Endothelial cell (in vitro differentiated cells): ENCODE data around the gene SLCO3A1. TPM values are rescaled to one million over a fixed set of nuclear protein-coding genes. Genes with fewer than 3 reads are reported as not detected.

Source experiments
- DNase-seq: peaks from one replicate; pipeline ENCODE4 v3.0.0; 2021; ENCODE audit warnings: low spot score
- H3K27ac Mint-ChIP-seq: one replicate; pipeline ENCODE4 v1.8.0; 2021; ENCODE audit warnings: mixed read lengths, inconsistent platforms; ENCODE audit not compliant: unreplicated experiment
- H3K27me3 Mint-ChIP-seq: one replicate; pipeline ENCODE4 v1.8.0; 2021; ENCODE audit warnings: mild to moderate bottlenecking, moderate library complexity, mixed read lengths, inconsistent platforms; ENCODE audit not compliant: unreplicated experiment
- H3K36me3 Mint-ChIP-seq: one replicate; pipeline ENCODE4 v1.8.0; 2021; ENCODE audit warnings: mild to moderate bottlenecking, low read depth, mixed read lengths, inconsistent platforms; ENCODE audit not compliant: unreplicated experiment
- H3K4me1 Mint-ChIP-seq: one replicate; pipeline ENCODE4 v1.8.0; 2021; ENCODE audit warnings: mild to moderate bottlenecking, mixed read lengths, inconsistent platforms; ENCODE audit not compliant: unreplicated experiment
- H3K4me3 Mint-ChIP-seq: one replicate; pipeline ENCODE4 v1.8.0; 2021; ENCODE audit warnings: mild to moderate bottlenecking, mixed read lengths, inconsistent platforms; ENCODE audit not compliant: unreplicated experiment
- H3K9me3 Mint-ChIP-seq: one replicate; pipeline ENCODE4 v1.8.0; 2021; ENCODE audit warnings: mixed read lengths, inconsistent platforms; ENCODE audit not compliant: unreplicated experiment
- CTCF ChIP-seq: fragments of 200-600 bp; sonication (generic); IDR thresholded peaks from one replicate; pipeline ENCODE4 v1.5.0; 2021; ENCODE audit warnings: antibody characterized with exemption; ENCODE audit not compliant: unreplicated experiment
- total RNA-seq: library from RNA; stranded (reverse); fragmentation: NEBNext Ultra II Directional; extraction: Animal tissue kit (Norgen Biotek cat#: 25700); gene quantifications from one replicate; pipeline ENCODE4 v1.2.1, GENCODE V29; 2021; ENCODE audit not compliant: unreplicated experiment

The SLCO3A1 gene
- total RNA-seq, 1 donor from 2014 or later: 30.9 TPM

- Mint-ChIP-seq H3K4me3 (no peak overlapping the region), H3K36me3 (peaks cover 17% of the 10 kb centered on the region), H3K4me1 (no peaks in the 10 kb centered on the region), H3K27ac (no peak overlapping the region), H3K27me3 (peaks cover 2% of the 10 kb centered on the region), H3K9me3 (no peaks in the 10 kb centered on the region)
- no peak for DNase-seq
- TF ChIP-seq CTCF: no peak
Measured at GRCh38 chr15:92151168-92151567, 297.7 kb downstream of the SLCO3A1 start.

- peaks cover 14% of the 10 kb centered on the region for H3K36me3 Mint-ChIP-seq
- no peaks in the 10 kb centered on the region for H3K9me3 Mint-ChIP-seq
- no peak for DNase-seq
- no peak for TF ChIP-seq CTCF
- no peaks in the 10 kb centered on the region for H3K4me1 Mint-ChIP-seq
- H3K27ac Mint-ChIP-seq: no peak overlapping the region
- no peak overlapping the region for H3K4me3 Mint-ChIP-seq
- peaks cover 2% of the 10 kb centered on the region for H3K27me3 Mint-ChIP-seq
Measured at GRCh38 chr15:92151741-92152140, 298.2 kb downstream of the SLCO3A1 start.

GRCh38 chr15:92152983-92153382 is 299.5 kb downstream of the SLCO3A1 start:
- Mint-ChIP-seq H3K27ac (no peak overlapping the region), H3K4me3 (no peak overlapping the region), H3K4me1 (no peaks in the 10 kb centered on the region), H3K36me3 (peaks cover 14% of the 10 kb centered on the region), H3K9me3 (no peaks in the 10 kb centered on the region), H3K27me3 (peaks cover 2% of the 10 kb centered on the region)
- no peak for TF ChIP-seq CTCF
- no peak for DNase-seq

GRCh38 chr15:92153620-92154019 is 300.1 kb downstream of the SLCO3A1 start:
- Mint-ChIP-seq H3K4me3 (no peak overlapping the region), H3K36me3 (peaks cover 14% of the 10 kb centered on the region), H3K27me3 (peaks cover 2% of the 10 kb centered on the region), H3K4me1 (no peaks in the 10 kb centered on the region), H3K27ac (no peak overlapping the region), H3K9me3 (no peaks in the 10 kb centered on the region)
- DNase-seq: no peak
- no peak for TF ChIP-seq CTCF

GRCh38 chr15:92155934-92156333 is 302.4 kb downstream of the SLCO3A1 start:
- Mint-ChIP-seq H3K4me1 (no peaks in the 10 kb centered on the region), H3K27me3 (peaks cover 2% of the 10 kb centered on the region), H3K9me3 (no peaks in the 10 kb centered on the region), H3K36me3 (peaks cover 14% of the 10 kb centered on the region), H3K4me3 (no peak overlapping the region), H3K27ac (no peak overlapping the region)
- no peak for DNase-seq
- no peak for TF ChIP-seq CTCF
